SU-DHL-6 (cell line): Measurements from ENCODE around the gene SGPP1.

Experiments used
- H2AFZ ChIP-seq: fragments of 200-600 bp; sonication (generic); 2 replicates; pipeline ENCODE4 v1.6.1; 2014; ENCODE audit warnings: low read depth, mild to moderate bottlenecking, moderate library complexity, mixed read lengths, antibody characterized with exemption, low read length; ENCODE audit not compliant: severe bottlenecking
- H3F3A ChIP-seq: fragments of 200-600 bp; shearing (Covaris generic); 2 replicates; pipeline ENCODE4 v1.6.0; 2016; ENCODE audit warnings: antibody characterized with exemption, mild to moderate bottlenecking; ENCODE audit not compliant: insufficient read depth
- H3K27ac ChIP-seq: fragments of 200-600 bp; sonication (generic); 2 replicates; pipeline ENCODE4 v1.5.1; 2016; ENCODE audit warnings: low read depth, mild to moderate bottlenecking, low read length, moderate library complexity, mixed read lengths
- H3K27me3 ChIP-seq: fragments of 200-600 bp; sonication (generic), shearing (Covaris generic); 2 replicates; pipeline ENCODE4 v1.6.0; 2014; ENCODE audit warnings: mild to moderate bottlenecking, low read length
- H3K36me3 ChIP-seq: fragments of 200-600 bp; sonication (generic); 2 replicates; pipeline ENCODE4 v1.6.1; 2014; ENCODE audit warnings: mild to moderate bottlenecking, low read length, mixed read lengths
- H3K4me2 ChIP-seq: fragments of 300-600, 200-600 bp; shearing (Covaris generic), sonication (generic); 2 replicates; pipeline ENCODE4 v1.6.0; 2014; ENCODE audit warnings: low read length, low read depth, mild to moderate bottlenecking; ENCODE audit not compliant: poor library complexity, severe bottlenecking
- H3K4me3 ChIP-seq: fragments of 200-600 bp; sonication (generic); 2 replicates; pipeline ENCODE4 v1.5.1; 2014; ENCODE audit warnings: antibody characterized with exemption, low read length, mild to moderate bottlenecking, mixed read lengths; ENCODE audit not compliant: insufficient read depth, poor library complexity, severe bottlenecking
- H3K79me2 ChIP-seq: fragments of 200-600 bp; sonication (generic); 2 replicates; pipeline ENCODE4 v1.6.1; 2014; ENCODE audit warnings: mild to moderate bottlenecking, low read length, moderate library complexity; ENCODE audit not compliant: insufficient read depth
- H3K9ac ChIP-seq: fragments of 200-600 bp; sonication (generic); 2 replicates; pipeline ENCODE4 v1.7.0; 2014; ENCODE audit warnings: mild to moderate bottlenecking, low read length
- H3K9me2 ChIP-seq: fragments of 200-600 bp; sonication (generic); replicated peaks from 2 replicates; pipeline ENCODE4 v1.6.1; 2014; ENCODE audit warnings: low read length; ENCODE audit not compliant: insufficient read depth
- H3K9me3 ChIP-seq: fragments of 200-600 bp; sonication (generic); 2 replicates; pipeline ENCODE4 v1.6.1; 2014; ENCODE audit warnings: low read length, mixed read lengths; ENCODE audit not compliant: insufficient read depth
- H4K20me1 ChIP-seq: fragments of 200-600 bp; sonication (generic); 2 replicates; pipeline ENCODE4 v1.6.1; 2014; ENCODE audit warnings: low read depth, mild to moderate bottlenecking, antibody characterized with exemption, low read length, moderate library complexity, mixed read lengths
- CTCF ChIP-seq: fragments of 200-600 bp; sonication (generic); IDR thresholded peaks from one replicate; pipeline ENCODE4 v1.5.1; 2017; ENCODE audit warnings: antibody characterized with exemption, mild to moderate bottlenecking, low read length, moderate library complexity; ENCODE audit not compliant: insufficient read depth, poor library complexity, severe bottlenecking
- EZH2phosphoT487 ChIP-seq: fragments of 200-600 bp; sonication (generic), shearing (Covaris generic); conservative IDR thresholded peaks from 2 replicates; pipeline ENCODE4 v1.6.1; 2018; ENCODE audit warnings: mild to moderate bottlenecking, antibody characterized with exemption, low read length, moderate library complexity, mixed read lengths

SGPP1 gene

GRCh38 chr14:63737582-63738006 is 9.7 kb upstream of the SGPP1 start:
- Histone ChIP-seq H3K27me3 (no peaks in the 10 kb centered on the region), H3K9ac (no peak overlapping the region), H2AFZ (peak overlapping the region; percentile 14), H3K27ac (no peak overlapping the region), H4K20me1 (no peaks in the 10 kb centered on the region), H3K36me3 (no peaks in the 10 kb centered on the region), H3K9me3 (no peaks in the 10 kb centered on the region), H3K4me3 (no peak overlapping the region), H3K79me2 (no peaks in the 10 kb centered on the region), H3K9me2 (no peaks in the 10 kb centered on the region), H3K4me2 (peak overlapping the region; percentile 18), H3F3A (peaks cover 3% of the 10 kb centered on the region; the same call in 1 of the 2 replicates)
- TF ChIP-seq EZH2phosphoT487 (no peak), CTCF (no peak)

DNA sequence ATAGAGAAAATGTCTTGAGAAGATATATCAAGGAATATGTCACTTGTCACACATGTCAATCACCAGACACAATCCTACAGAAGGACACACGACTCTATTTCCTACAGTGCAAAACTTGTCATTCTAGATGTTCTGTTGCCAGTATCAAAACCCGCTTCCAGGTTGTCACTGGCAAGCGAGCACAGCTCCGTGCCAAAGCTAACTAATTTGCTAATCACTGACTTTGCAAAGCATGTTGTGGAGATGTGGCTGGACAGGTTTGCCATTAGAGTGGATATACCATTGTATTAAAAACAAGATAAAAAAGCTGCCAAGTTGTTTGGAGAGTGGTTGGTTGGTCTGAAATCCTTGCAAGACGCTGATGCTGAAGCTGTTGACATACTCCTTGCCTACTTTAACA is 7.9 kb upstream of the SGPP1 start:
- Histone ChIP-seq H3F3A (peaks cover 3% of the 10 kb centered on the region; the same call in 1 of the 2 replicates), H3K9ac (no peak overlapping the region), H2AFZ (no peak overlapping the region), H3K36me3 (no peaks in the 10 kb centered on the region), H4K20me1 (no peaks in the 10 kb centered on the region), H3K27ac (no peak overlapping the region), H3K9me2 (no peaks in the 10 kb centered on the region), H3K9me3 (no peaks in the 10 kb centered on the region), H3K27me3 (no peaks in the 10 kb centered on the region), H3K4me2 (no peak overlapping the region), H3K4me3 (no peak overlapping the region), H3K79me2 (no peaks in the 10 kb centered on the region)
- TF ChIP-seq EZH2phosphoT487 (no peak), CTCF (no peak)

- Histone ChIP-seq H3K9me2 (no peaks in the 10 kb centered on the region), H3K79me2 (peaks cover 17% of the 10 kb centered on the region), H3K4me2 (no peak overlapping the region), H4K20me1 (no peaks in the 10 kb centered on the region), H3K27me3 (no peaks in the 10 kb centered on the region), H2AFZ (no peak overlapping the region), H3K4me3 (no peak overlapping the region), H3K36me3 (no peaks in the 10 kb centered on the region), H3F3A (peaks cover 21% of the 10 kb centered on the region), H3K9me3 (no peaks in the 10 kb centered on the region), H3K9ac (no peak overlapping the region), H3K27ac (no peak overlapping the region)
- TF ChIP-seq EZH2phosphoT487 (no peak), CTCF (no peak)
These were observed 2.8 kb upstream of the SGPP1 start for GRCh38 chr14:63730659-63731058.
